Stimulated activated CD4-positive, alpha-beta T cell treated with anti-CD3 and anti-CD28 coated beads, Interleukin-15, amount 100 ng/mL, for 24 hours (primary cell): ENCODE results near the gene GRM4.

ENCODE experiments used
- DNase-seq: peaks from one replicate; pipeline ENCODE4 v3.0.0-alpha.2; 2020

The GRM4 gene

GRCh38 chr6:34037151-34037550 is 108.7 kb downstream of the GRM4 start:
- DNase-seq = no peak

- DNase-seq = no peak
Observed at GRCh38 chr6:34036357-34037069, 109.4 kb downstream of the GRM4 start.

- DNase-seq = no peak
Observed at GRCh38 chr6:34035704-34036356, 110.1 kb downstream of the GRM4 start.

- no peak for DNase-seq
Observed at GRCh38 chr6:34035161-34035560, 110.7 kb downstream of the GRM4 start.

GRCh38 chr6:34032856-34033255 is 113.0 kb downstream of the GRM4 start:
- no peak for DNase-seq

- DNase-seq = no peak
Observed at GRCh38 chr6:34031625-34032383, 114.1 kb downstream of the GRM4 start.

GRCh38 chr6:34030831-34031624 is 114.9 kb downstream of the GRM4 start:
- no peak for DNase-seq

- DNase-seq = no peak
Observed at GRCh38 chr6:34029489-34030280, 116.2 kb downstream of the GRM4 start.

GRCh38 chr6:34028691-34029360 is 117.1 kb downstream of the GRM4 start:
- no peak for DNase-seq

- DNase-seq = no peak
Observed at GRCh38 chr6:34027939-34028441, 117.9 kb downstream of the GRM4 start.

GRCh38 chr6:34027445-34027936 is 118.4 kb downstream of the GRM4 start:
- peak; percentile 74 for DNase-seq

GRCh38 chr6:34025861-34026260 is 120.0 kb downstream of the GRM4 start:
- DNase-seq = no peak

- no peak for DNase-seq
Observed at GRCh38 chr6:34025112-34025807, 120.6 kb downstream of the GRM4 start.

GRCh38 chr6:34022873-34023255 is 123.0 kb downstream of the GRM4 start:
- no peak for DNase-seq

- no peak for DNase-seq
Observed at GRCh38 chr6:34022250-34022872, 123.5 kb downstream of the GRM4 start.

- DNase-seq = no peak
Observed at GRCh38 chr6:34021554-34022190, 124.2 kb downstream of the GRM4 start.

- DNase-seq = no peak
Observed at GRCh38 chr6:34020807-34021553, 124.9 kb downstream of the GRM4 start.

- no peak for DNase-seq
Observed at GRCh38 chr6:34020278-34020677, 125.6 kb downstream of the GRM4 start.
